Tibial nerve (tissue), 4 donors: ENCODE results near the gene SPATS2L. TPM values are rescaled to one million over a fixed set of nuclear protein-coding genes. Genes with fewer than 3 reads are reported as not detected.

Source experiments
- DNase-seq, 2 donors: peaks; one replicate each; pipeline ENCODE4 v3.0.0-alpha.2; 2019; ENCODE audit warnings: low spot score in 2 of 2
- H3K27ac ChIP-seq, 4 donors: fragments of 200-600 bp; sonication (generic) in 3 of 4; one replicate each; pipeline ENCODE4 v1.5.1; 2017 to 2019; ENCODE audit warnings: mild to moderate bottlenecking in 1 of 4
- H3K27me3 ChIP-seq, 2 donors: fragments of 200-600 bp; sonication (generic) in 1 of 2; one replicate each; pipeline versions ENCODE4 v1.5.1 to v1.6.0; 2017 to 2019
- H3K36me3 ChIP-seq, 3 donors: fragments of 200-600 bp; sonication (generic); one replicate each; pipeline ENCODE4 v1.5.1; 2018 to 2019
- H3K4me1 ChIP-seq, 4 donors: fragments of 200-600 bp; sonication (generic) in 3 of 4; one replicate each; pipeline ENCODE4 v1.5.1; 2017 to 2019
- H3K4me3 ChIP-seq, 4 donors: fragments of 200-600 bp; sonication (generic) in 3 of 4; one replicate each; pipeline ENCODE4 v1.5.1; 2017 to 2019; ENCODE audit warnings: mild to moderate bottlenecking in 1 of 4, moderate library complexity in 1 of 4
- H3K9me3 ChIP-seq, 4 donors: fragments of 200-600 bp; sonication (generic) in 3 of 4; one replicate each; pipeline ENCODE4 v1.5.1; 2017 to 2019
- CTCF ChIP-seq, 5 experiments: fragments of 200-600 bp in 3 of 5; fragments of 450-650 bp in 2 of 5; sonication (generic) in 3 of 5; IDR thresholded peaks; one replicate each; pipeline ENCODE4 v1.5.1; 2016 to 2019; ENCODE audit warnings: antibody characterized with exemption in 5 of 5, mild to moderate bottlenecking in 3 of 5, moderate library complexity in 2 of 5
- EP300 ChIP-seq, 2 donors: sonication (generic); formaldehyde crosslinking; IDR thresholded peaks; one replicate each; pipeline ENCODE4 v1.6.1; 2017; ENCODE audit warnings: antibody characterized with exemption in 2 of 2, mild to moderate bottlenecking in 1 of 2
- POLR2A ChIP-seq, 2 donors: fragments of 450-650 bp; IDR thresholded peaks; one replicate each; pipeline ENCODE4 v1.6.1; 2017; ENCODE audit warnings: antibody characterized with exemption in 2 of 2, mild to moderate bottlenecking in 2 of 2, moderate library complexity in 2 of 2
- WGBS, 2 donors: methylation state at CpG; one replicate each; pipeline ENCODE4 v1.1.5; 2018; 5-methylcytosine and 5-hydroxymethylcytosine counted together
- total RNA-seq, 4 donors: library from RNA; depleted of rRNA; stranded (reverse); fragments of >200 nt; gene quantifications; one replicate each; pipeline ENCODE4 v1.1.0, GENCODE V29; 2016

The SPATS2L gene
- total RNA-seq, 4 donors from 2014 or later: 50.9 to 74.1 (median 57.2) TPM

GRCh38 chr2:200488169-200488568, 181.7 kb downstream of the SPATS2L start:
- H3K4me3 ChIP-seq: no peak overlapping the region
- no peaks in the 10 kb centered on the region for H3K9me3 ChIP-seq
- no peak for DNase-seq
- peaks cover 0 to 3% (median 0%) of the 10 kb centered on the region in 4 donors for H3K4me1 ChIP-seq
- 74 to 75% methylated on average over 4 of the region's 4 CpGs for WGBS, 2 donors
- no peak overlapping the region for H3K27ac ChIP-seq
- H3K27me3 ChIP-seq: no peaks in the 10 kb centered on the region
- peaks cover 0 to 45% (median 5%) of the 10 kb centered on the region in 3 donors for H3K36me3 ChIP-seq
- TF ChIP-seq POLR2A (IDR thresholded peaks at IDR 0.05) (no peak), CTCF (IDR thresholded peaks at IDR 0.05) (no peak), EP300 (IDR thresholded peaks at IDR 0.05) (no peak)

- DNase-seq: no peak
- 93 to 94% methylated on average over 18 to 22 of the region's 22 CpGs for WGBS, 2 donors
- Histone ChIP-seq H3K4me3 (no peak overlapping the region), H3K27ac (no peak overlapping the region), H3K36me3 (peaks cover 0 to 60% (median 5%) of the 10 kb centered on the region in 3 donors), H3K9me3 (no peaks in the 10 kb centered on the region), H3K4me1 (no peaks in the 10 kb centered on the region), H3K27me3 (no peaks in the 10 kb centered on the region)
- no peak for TF ChIP-seq EP300 (IDR thresholded peaks at IDR 0.05)
Measured at GRCh38 chr2:200490001-200490400, 183.5 kb downstream of the SPATS2L start.

- no peaks in the 10 kb centered on the region for H3K4me1 ChIP-seq
- H3K9me3 ChIP-seq: no peaks in the 10 kb centered on the region
- H3K4me3 ChIP-seq: no peak overlapping the region
- H3K27ac ChIP-seq: no peak overlapping the region
- no peak for TF ChIP-seq POLR2A (IDR thresholded peaks at IDR 0.05)
- no peak for TF ChIP-seq EP300 (IDR thresholded peaks at IDR 0.05)
- TF ChIP-seq CTCF (IDR thresholded peaks at IDR 0.05): no peak
- peaks cover 0 to 79% (median 5%) of the 10 kb centered on the region in 3 donors for H3K36me3 ChIP-seq
- H3K27me3 ChIP-seq: no peaks in the 10 kb centered on the region
- no peak for DNase-seq
Measured at GRCh38 chr2:200492656-200493055, 186.2 kb downstream of the SPATS2L start.

GRCh38 chr2:200494048-200494447, 187.6 kb downstream of the SPATS2L start:
- DNase-seq: no peak
- Histone ChIP-seq H3K4me3 (no peak overlapping the region), H3K27me3 (no peaks in the 10 kb centered on the region), H3K27ac (no peak overlapping the region), H3K36me3 (peaks cover 0 to 90% (median 5%) of the 10 kb centered on the region in 3 donors), H3K4me1 (no peaks in the 10 kb centered on the region), H3K9me3 (no peaks in the 10 kb centered on the region)
- TF ChIP-seq POLR2A (IDR thresholded peaks at IDR 0.05) (no peak), EP300 (IDR thresholded peaks at IDR 0.05) (no peak), CTCF (IDR thresholded peaks at IDR 0.05) (no peak)
- WGBS, 2 donors: 82 to 95% methylated on average over 2 of the region's 2 CpGs

GRCh38 chr2:200496696-200497095, 190.2 kb downstream of the SPATS2L start:
- H3K4me1 ChIP-seq: no peaks in the 10 kb centered on the region
- H3K27me3 ChIP-seq: no peaks in the 10 kb centered on the region
- TF ChIP-seq CTCF (IDR thresholded peaks at IDR 0.05) (no peak), POLR2A (IDR thresholded peaks at IDR 0.05) (no peak), EP300 (IDR thresholded peaks at IDR 0.05) (no peak)
- 86 to 92% methylated on average over 1 of the region's 1 CpG for WGBS, 2 donors
- H3K4me3 ChIP-seq: no peak overlapping the region
- peaks cover 0 to 66% (median 0%) of the 10 kb centered on the region in 3 donors for H3K36me3 ChIP-seq
- no peak overlapping the region for H3K27ac ChIP-seq
- no peaks in the 10 kb centered on the region for H3K9me3 ChIP-seq
- no peak for DNase-seq
